COR-L47 (cell line): ENCODE results near the gene MAPK14.
"Not testable (repeated sequence)": the region's sequence is repeated elsewhere in the genome, so short reads cannot be mapped to it uniquely, and the experiment has no call there.

ENCODE experiments used
- DNase-seq: peaks from one replicate; lab custom pipeline; 2025; lab: John Stamatoyannopoulos, UW

The MAPK14 gene

GRCh38 chr6:36123270-36124139 is 95.9 kb downstream of the MAPK14 start:
- peak; percentile 58 for DNase-seq

DNA sequence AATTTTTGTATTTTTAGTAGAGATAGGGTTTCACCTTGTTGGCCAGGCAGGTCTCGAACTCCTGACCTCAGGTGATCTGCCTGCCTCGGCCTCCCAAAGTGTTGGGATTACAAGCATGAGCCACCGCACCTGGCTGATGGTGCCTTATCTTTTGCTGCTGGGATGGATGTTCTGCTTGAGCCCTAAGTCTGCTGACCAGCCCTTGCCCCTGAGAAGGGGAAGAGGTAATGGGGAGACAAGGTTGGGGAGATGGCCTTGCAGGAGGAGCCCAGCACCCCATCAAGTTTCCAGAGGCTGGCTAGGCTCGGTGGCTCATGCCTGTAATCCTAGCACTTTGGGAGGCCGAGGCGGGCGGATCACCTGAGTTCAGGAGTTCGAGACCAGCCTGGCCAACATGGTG is 96.7 kb downstream of the MAPK14 start:
- DNase-seq = not testable (repeated sequence)

DNA sequence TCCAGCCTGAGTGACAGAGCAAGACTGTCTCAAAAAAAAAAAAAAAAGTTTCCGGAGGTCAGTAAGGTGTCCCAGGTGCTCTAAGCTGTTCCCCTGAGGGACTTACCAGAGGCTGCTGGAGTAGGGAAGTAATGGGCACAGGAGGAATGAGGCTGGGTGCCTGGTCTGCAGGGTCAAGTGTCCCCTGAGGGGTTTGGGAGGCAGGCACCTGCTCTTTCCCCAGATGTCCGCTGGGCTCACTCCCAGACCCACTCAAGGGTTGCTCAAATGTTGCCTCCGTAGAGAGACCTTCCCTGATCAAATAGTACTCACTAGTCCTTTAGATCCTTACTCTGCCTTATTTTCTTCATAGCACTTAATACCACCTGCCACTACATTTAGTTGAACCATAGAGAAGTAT is 97.3 kb downstream of the MAPK14 start:
- DNase-seq = no peak

GRCh38 chr6:36125575-36125974 is 98.0 kb downstream of the MAPK14 start:
- DNase-seq = no peak

DNA sequence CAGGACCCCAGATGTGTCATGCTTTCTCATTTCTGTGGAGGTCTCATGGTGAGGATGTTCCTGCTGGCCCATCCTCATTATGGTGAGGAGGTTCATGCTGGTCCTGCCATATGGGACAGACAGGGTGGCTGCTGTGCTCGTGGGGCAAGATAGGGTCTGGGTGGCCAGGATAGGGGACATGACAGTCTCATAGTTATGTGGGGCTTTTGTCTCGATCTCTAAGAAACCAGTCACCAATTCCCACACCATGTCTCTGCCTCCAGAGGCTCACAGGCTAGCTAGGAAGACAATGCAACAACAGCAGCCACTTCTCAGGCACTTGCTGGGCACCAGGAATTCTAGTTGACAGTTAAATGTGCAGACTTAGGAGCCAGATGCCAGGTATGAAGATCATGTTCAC is 98.5 kb downstream of the MAPK14 start:
- no peak for DNase-seq

DNA sequence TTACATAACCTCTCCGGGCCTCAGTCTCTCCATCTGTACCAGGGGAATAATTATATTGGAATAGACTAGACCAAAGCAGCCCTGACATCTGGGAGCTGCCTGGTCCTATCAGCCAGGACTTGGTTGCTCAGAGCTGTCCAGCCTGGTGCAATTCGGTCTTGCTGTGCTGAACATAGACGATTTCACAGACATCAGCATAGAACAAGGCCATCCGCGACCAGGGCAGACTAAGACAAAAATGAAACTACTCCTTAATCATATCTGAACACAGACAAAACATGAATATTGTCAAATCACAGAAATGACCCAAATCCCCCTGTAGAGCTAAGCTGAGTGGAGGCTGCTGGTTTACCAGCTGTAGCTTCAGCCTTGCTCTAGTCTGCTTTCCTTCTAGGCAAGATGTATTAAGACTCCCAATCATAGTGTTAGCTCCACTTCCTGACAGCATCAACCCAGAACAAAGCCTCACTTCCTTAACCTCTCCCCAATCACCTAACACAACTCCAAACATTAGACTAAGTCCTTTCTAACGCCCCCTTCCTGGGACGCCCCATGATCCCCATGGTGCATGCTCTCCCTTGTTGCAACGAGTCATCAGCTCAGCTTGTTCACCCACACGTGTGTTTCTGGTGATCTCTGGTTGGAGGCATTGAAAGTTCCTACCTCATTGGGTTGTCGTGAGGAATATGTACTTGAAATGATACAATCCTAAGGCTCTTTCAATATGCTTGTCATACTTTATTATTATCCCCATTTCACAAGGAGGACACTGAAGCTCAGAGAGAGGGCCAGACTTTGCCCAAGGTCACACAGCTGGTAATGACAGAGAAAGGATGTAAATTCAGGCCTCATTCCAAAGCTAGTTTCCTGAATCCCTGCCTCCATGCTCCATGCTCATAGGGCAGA is 99.2 kb downstream of the MAPK14 start:
- DNase-seq = no peak

DNA sequence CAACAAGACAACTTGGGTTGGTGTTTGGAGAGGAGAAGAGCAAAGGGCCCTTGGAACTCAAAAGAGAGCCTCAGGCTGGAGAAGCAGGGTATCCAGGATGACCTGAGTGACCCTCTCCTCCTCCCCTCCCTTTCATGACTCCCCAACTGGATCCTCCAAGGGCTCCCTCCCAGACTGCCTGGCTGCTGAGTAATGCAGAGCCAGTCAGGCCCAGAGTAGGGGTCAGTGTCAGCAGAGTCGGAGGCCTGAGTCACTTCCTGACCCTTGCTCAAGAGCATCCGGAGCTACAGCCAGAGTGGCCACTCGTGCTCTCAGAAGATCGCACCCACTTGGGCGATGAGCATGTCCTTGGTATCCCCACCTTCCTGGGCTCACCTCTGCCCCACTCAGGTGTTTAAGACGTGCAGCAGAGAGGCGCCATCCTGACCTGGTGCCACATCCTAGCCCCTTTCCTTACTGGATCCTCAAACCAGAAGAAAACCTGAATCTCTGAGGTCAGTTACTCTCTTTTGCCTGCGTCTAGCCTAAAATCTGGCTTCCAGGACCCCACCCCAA is 99.9 kb downstream of the MAPK14 start:
- no peak for DNase-seq

GRCh38 chr6:36128073-36128472 is 100.5 kb downstream of the MAPK14 start:
- DNase-seq = no peak

DNA sequence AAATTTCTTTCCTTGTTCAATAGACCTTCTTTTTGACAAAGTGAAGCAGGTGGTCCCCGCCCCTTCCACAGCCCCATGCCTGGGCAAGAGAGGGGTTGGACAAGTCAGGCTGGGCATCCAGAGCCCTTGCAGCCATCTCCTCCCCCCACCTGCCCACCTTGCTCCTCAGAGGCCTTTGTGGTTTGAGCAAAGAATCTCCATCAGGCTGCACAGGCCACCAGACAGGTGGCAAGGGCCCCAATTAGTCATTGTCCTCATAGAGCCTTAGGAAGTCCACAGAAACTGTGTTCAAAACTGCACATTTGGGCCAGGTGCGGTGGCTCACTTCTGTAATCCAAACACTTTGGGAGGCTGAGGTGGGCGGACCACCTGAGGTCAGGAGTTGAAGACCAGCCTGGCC is 101.2 kb downstream of the MAPK14 start:
- no peak for DNase-seq

DNA sequence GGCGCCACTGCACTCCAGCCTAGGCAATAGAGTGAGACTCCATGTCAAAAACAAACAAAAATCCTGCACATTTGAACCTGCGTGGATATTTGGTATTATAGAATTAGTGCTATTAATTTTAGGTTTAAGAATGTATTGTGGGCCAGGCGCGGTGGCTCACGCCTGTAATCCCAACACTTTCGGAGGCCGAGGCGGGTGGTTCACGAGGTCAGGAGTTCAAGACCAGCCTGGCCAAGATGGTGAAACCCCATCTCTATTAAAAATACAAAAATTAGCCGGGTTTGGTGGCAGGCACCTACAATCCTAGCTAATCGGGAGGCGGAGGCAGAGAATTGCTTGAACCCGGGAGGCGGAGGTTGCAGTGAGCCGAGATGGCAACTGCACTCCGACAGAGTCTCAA is 101.7 kb downstream of the MAPK14 start:
- not testable (repeated sequence) for DNase-seq

DNA sequence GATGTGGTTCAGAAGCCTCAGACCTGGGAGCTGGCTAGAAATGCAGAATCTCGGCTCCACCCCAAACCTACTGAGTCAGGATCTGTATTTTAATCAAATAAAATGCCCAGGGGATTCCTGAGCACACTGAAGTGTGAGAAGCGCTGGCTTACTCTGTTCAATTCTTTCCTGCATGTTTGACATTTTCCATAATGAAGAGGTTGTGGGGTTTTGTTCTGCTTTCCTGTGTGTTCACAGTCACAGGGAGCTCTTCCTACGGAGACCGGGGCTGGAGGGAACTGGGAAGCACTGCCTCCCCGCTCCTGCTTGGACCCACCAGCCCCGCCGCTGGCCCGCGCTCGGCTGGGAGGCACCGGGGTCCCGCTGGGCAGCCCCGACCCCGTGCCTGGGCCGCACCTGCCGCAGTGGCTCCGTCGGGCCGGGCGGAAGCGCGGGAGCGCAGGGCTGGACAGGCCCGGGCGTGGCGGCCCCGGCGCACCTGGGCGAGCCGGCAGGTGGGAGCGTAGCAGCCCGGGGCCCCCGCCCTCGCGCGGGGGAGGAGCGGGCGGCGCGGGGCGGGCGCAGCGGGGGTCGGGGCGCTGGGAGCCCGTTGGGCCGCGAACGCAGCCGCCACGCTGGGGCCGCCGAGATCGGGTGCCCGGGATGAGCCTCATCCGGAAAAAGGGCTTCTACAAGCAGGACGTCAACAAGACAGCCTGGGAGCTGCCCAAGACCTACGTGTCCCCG is 102.5 kb downstream of the MAPK14 start, which contains the start of gene MAPK13:
Gene MAPK13, plus strand, starts transcription at position 573 of the 726 bp plus-strand sequence. Its CDS starts 70 bp downstream, at position 643.
- peak; percentile 69 for DNase-seq

GRCh38 chr6:36130667-36131510 is 103.3 kb downstream of the MAPK14 start:
- peak; percentile 69 for DNase-seq

DNA sequence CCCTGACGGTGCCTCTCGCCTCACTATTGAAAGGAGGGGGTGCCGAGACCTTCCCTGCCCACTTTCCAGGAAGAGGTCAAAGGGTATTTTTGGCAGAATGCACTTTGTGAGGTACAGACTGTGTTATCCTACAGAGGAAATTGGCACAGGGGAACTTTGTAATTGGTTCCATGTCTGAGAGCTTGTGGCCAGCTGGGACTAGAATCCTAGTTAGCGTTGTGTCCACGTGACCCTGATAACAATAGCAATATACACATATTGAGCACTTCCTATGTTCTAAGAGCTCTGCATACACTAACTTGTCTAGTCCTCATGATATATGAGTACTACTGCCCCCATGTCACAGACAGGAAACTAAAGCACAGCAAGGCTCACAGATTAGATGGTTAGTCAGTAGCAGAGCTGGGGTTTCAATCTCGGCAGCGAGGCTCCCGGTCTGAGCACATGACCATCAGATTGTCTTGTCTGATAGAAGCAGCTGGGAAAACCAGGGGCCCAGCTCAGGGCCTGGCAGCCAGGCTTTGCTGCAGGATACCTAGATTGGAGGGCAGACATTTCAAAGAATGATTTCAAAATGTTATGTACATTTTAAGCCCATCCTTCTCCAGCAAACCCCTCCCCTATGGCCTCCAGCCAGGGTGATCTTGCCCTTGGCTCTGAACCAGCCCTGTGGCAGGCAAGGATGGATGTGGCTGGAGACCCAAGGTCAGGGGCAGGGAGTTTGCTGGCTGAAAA is 104.1 kb downstream of the MAPK14 start:
- peak; percentile 31 for DNase-seq

DNA sequence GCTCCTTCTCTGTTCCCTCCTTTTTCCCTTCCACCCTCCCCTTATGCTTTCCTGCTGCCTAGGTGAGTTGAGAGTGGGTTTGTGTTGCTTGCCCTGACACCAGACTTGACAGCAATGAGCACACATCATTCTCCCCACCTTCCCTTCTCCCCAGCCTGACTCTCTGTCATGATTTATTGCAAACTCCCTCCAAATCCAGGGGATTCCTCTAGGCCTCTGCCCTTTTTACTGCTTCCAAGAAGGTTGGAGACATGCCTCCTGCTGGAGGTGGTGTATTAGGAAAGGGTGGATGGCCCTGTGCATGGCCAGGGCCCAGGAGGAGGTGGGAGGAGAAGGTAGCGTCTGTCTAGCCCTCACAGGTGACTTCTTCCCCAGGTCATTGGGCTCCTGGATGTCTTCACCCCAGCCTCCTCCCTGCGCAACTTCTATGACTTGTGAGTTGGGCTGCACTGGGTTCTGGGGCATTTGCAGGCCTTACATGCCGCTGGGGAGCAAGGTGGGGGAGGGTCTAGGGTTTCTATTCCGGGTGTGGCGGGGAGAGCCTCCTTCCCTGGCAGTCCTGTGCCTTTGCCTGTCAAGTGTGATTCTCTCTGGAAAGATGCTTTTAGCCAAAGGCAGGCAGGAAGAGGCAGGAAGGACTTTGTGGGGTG is 104.8 kb downstream of the MAPK14 start:
- DNase-seq = no peak

DNA sequence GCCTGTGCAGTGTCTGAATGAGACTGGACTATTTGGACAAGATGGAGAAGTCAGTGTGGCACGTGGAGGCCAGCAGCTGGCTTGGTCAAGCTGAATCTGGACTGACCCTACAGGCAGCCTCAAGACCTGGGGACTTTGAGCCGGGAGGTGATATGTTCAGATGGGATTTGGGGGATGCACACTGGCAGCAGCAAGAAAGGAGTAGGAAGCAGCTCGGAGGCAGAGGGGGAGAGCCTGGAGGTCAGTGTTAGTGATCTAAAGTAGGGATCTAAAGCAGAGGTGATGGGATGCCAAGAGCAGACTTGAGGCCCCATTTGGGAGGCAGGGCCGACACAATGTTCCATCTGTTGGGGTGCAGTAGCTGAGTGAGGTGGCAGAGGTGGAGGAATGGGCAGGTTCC is 105.5 kb downstream of the MAPK14 start:
- DNase-seq = no peak

GRCh38 chr6:36133912-36134311 is 106.3 kb downstream of the MAPK14 start:
- DNase-seq = no peak

DNA sequence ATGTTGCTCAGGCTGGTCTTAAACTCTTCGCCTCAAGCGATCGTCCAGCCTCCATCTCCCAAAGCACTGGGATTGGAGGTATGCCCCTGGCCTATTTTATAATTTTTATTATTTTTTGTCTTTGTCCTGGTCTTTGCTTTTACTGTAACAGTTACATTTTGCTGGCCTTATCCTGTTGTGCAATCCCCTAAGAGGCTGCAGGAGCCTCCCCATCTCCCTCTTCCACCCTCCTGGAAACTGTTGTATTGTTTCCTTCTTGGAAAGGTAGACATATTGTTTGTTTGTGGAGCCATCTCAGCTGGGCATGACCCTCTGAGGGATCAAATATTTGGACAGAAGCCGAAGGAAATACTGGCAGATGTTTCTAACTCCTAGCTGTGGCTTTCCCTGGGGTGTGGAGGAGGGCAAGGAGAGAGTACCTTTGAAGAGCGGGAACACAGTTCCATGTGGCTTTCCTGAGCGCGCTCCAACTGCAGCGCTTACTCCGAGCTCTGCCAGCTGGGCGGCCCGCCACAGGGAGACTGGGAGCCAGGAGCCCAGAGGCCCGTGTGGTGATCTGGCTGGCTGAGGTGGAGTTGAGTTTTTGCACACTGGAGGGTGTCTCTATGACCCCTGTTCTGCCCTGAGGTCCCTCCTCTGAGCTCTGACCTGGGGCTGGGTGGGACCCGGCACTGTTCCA is 107.6 kb downstream of the MAPK14 start:
- DNase-seq = no peak

DNA sequence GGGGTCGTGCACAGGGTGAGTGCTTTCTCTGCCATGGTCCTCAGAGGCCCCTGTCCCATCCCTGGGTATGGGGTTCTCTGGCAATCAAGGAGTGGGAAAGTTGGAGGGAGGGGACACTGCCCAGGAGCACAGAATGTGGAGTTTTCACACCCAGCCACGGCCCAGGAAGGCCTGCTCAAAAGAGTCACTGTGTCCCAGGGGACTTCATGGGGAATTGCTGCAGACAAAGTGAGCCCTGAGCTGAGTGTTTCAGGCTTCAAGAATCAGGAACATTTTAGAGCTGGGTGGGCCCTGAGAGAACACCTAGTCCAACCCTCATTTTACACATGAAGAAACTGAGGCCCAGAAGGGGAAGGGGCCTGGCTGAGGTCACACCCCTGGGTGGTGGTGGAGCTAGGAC is 108.4 kb downstream of the MAPK14 start:
- no peak for DNase-seq

GRCh38 chr6:36136551-36136950 is 108.9 kb downstream of the MAPK14 start:
- no peak for DNase-seq
